PC-9 (cell line): ENCODE data around the gene MSLN. TPM values are rescaled to one million over a fixed set of nuclear protein-coding genes. Genes with fewer than 3 reads are reported as not detected.

Source experiments
- BruUV-seq: library from RNA; stranded (reverse); fragments of 400-500 nt; replicated peaks from 2 replicates; lab custom pipeline; 2021; lab: Mats Ljungman, UMichigan
- CTCF ChIA-PET: fragments of 300-600 bp; sonication (Branson Sonifier 250); formaldehyde crosslinking; loops from one replicate; lab custom pipeline; 2022; ENCODE audit warnings: antibody characterized with exemption; lab: Charles Lee
- POLR2A ChIA-PET: fragments of 300-600 bp; sonication (Branson Sonifier 250); formaldehyde crosslinking; loops from one replicate; lab custom pipeline; 2022; ENCODE audit warnings: antibody characterized with exemption; ENCODE audit not compliant: unreplicated experiment; lab: Charles Lee
- DNase-seq, 2 experiments: peaks; one replicate each; pipeline versions ENCODE4 v3.0.0 to v3.0.0-alpha.2; 2015 to 2022; ENCODE audit warnings: mixed read lengths in 1 of 2
- H2AFZ ChIP-seq: fragments of 200-600 bp; sonication (generic); 2 replicates; pipeline ENCODE4 v1.8.1; 2017; ENCODE audit warnings: antibody characterized with exemption
- H3F3A ChIP-seq: fragments of 200-600 bp; sonication (generic); 2 replicates; pipeline ENCODE4 v1.8.1; 2017; ENCODE audit warnings: antibody characterized with exemption, mild to moderate bottlenecking, low read depth; ENCODE audit not compliant: insufficient read depth
- H3K27ac ChIP-seq: fragments of 200-600 bp; sonication (generic); 2 replicates; pipeline ENCODE4 v1.6.1; 2016; ENCODE audit warnings: mixed run types
- H3K27me3 ChIP-seq: fragments of 200-600 bp; sonication (generic); 2 replicates; pipeline ENCODE4 v1.6.1; 2016; ENCODE audit warnings: low read depth, mixed run types; ENCODE audit not compliant: insufficient read depth
- H3K36me3 ChIP-seq: fragments of 200-600 bp; sonication (generic); 2 replicates; pipeline ENCODE4 v1.6.1; 2016; ENCODE audit warnings: low read depth, mixed run types
- H3K4me1 ChIP-seq: fragments of 200-600 bp; sonication (generic); replicated peaks from 2 replicates; pipeline ENCODE4 v1.6.1; 2016; ENCODE audit warnings: mixed run types; ENCODE audit not compliant: insufficient read depth
- H3K4me2 ChIP-seq: fragments of 200-600 bp; sonication (generic); 2 replicates; pipeline ENCODE4 v1.6.1; 2017; ENCODE audit warnings: mixed run types
- H3K4me3 ChIP-seq: fragments of 200-600 bp; sonication (generic); 2 replicates; pipeline ENCODE4 v1.6.1; 2016; ENCODE audit warnings: mixed run types
- H3K79me2 ChIP-seq: fragments of 200-600 bp; sonication (generic); 2 replicates; pipeline ENCODE4 v1.6.1; 2017; ENCODE audit warnings: low read depth, mixed run types
- H3K9me2 ChIP-seq: fragments of 200-600 bp; sonication (generic); 2 replicates; pipeline ENCODE4 v1.8.1; 2017; ENCODE audit warnings: mild to moderate bottlenecking; ENCODE audit not compliant: insufficient read depth
- H3K9me3 ChIP-seq: fragments of 200-600 bp; sonication (generic); 2 replicates; pipeline ENCODE4 v1.8.1; 2016; ENCODE audit warnings: low read depth; ENCODE audit not compliant: insufficient read depth
- H4K20me1 ChIP-seq: fragments of 200-600 bp; sonication (generic); 2 replicates; pipeline ENCODE4 v1.8.1; 2017; ENCODE audit not compliant: insufficient read depth
- EZH2 ChIP-seq: fragments of 200-600 bp; sonication (generic); IDR thresholded peaks from 2 replicates; pipeline ENCODE4 v1.8.0; 2017; ENCODE audit warnings: antibody characterized with exemption, low read depth
- intact Hi-C: fragments of 100-400 bp; cut with micrococcal nuclease; formaldehyde crosslinking; loops from one replicate; pipeline ENCODE4 v1.10.0; 2022; ENCODE audit not compliant: unreplicated experiment
- total RNA-seq: library from RNA; stranded (reverse); gene quantifications from 2 replicates; pipeline ENCODE4 v1.2.3, GENCODE V29; 2021
- TF ChIP-seq, protein P1 (sequence below): fragments of 200-600 bp; sonication (generic); conservative IDR thresholded peaks from 2 replicates; pipeline ENCODE4 v1.6.1; 2017; ENCODE audit warnings: mixed run types, antibody characterized with exemption, mild to moderate bottlenecking, moderate library complexity

MSLN gene
- total RNA-seq, 1 experiment from 2014 or later, result 59.9 TPM

DNA sequence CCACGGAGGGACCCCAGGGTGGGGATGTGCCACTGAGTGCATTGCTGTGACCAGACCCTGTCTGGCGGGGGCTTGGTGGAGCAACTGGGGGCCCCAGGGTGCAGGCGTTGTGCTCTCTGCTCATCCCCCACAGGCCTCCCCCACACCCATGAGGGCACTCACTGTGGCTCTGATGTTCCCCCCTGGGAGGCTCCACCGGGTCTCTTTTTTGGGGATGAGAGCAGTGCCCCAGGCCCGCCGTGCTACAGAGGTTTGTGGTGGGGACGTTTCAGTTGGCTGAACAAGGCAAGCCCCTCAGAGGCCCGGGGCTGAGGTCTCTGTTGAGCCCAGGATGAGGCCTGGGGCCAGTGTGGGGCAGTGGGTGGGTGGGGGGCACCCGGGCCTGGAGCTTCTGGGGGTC is 36.8 kb upstream of the MSLN start:
- intact Hi-C loops, result no loop called here
- no peaks in the 10 kb centered on the region for H3K9me3 ChIP-seq
- peak in 1 of 2 experiments; percentile 21 for DNase-seq
- no peak overlapping the region for H3K4me2 ChIP-seq
- H4K20me1 ChIP-seq, result peaks cover 10% of the 10 kb centered on the region; the same call in 1 of the 2 replicates
- no peak overlapping the region for H3K4me3 ChIP-seq
- H3K36me3 ChIP-seq, result no peaks in the 10 kb centered on the region
- H3F3A ChIP-seq, result peaks cover 40% of the 10 kb centered on the region
- ChIA-PET POLR2A (interaction anchor here (0.7 kb wide), 1 partner anchor 59 kb away, joined by 3 read pairs; no protein-coding TSS in a partner anchor), CTCF (interaction anchor here (0.7 kb wide), 1 partner anchor 11 kb away, joined by 3 read pairs; no protein-coding TSS in a partner anchor)
- BruUV-seq, result no TSS peak
- H3K27me3 ChIP-seq, result no peaks in the 10 kb centered on the region
- peaks cover 4% of the 10 kb centered on the region; the same call in 1 of the 2 replicates for H3K79me2 ChIP-seq
- H3K4me1 ChIP-seq, result peaks cover 21% of the 10 kb centered on the region
- H3K9me2 ChIP-seq, result no peaks in the 10 kb centered on the region
- H2AFZ ChIP-seq, result no peak overlapping the region
- H3K27ac ChIP-seq, result no peak overlapping the region
- no peak for TF ChIP-seq EZH2
- TF ChIP-seq, protein P1, sequence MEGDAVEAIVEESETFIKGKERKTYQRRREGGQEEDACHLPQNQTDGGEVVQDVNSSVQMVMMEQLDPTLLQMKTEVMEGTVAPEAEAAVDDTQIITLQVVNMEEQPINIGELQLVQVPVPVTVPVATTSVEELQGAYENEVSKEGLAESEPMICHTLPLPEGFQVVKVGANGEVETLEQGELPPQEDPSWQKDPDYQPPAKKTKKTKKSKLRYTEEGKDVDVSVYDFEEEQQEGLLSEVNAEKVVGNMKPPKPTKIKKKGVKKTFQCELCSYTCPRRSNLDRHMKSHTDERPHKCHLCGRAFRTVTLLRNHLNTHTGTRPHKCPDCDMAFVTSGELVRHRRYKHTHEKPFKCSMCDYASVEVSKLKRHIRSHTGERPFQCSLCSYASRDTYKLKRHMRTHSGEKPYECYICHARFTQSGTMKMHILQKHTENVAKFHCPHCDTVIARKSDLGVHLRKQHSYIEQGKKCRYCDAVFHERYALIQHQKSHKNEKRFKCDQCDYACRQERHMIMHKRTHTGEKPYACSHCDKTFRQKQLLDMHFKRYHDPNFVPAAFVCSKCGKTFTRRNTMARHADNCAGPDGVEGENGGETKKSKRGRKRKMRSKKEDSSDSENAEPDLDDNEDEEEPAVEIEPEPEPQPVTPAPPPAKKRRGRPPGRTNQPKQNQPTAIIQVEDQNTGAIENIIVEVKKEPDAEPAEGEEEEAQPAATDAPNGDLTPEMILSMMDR, result no peak

DNA sequence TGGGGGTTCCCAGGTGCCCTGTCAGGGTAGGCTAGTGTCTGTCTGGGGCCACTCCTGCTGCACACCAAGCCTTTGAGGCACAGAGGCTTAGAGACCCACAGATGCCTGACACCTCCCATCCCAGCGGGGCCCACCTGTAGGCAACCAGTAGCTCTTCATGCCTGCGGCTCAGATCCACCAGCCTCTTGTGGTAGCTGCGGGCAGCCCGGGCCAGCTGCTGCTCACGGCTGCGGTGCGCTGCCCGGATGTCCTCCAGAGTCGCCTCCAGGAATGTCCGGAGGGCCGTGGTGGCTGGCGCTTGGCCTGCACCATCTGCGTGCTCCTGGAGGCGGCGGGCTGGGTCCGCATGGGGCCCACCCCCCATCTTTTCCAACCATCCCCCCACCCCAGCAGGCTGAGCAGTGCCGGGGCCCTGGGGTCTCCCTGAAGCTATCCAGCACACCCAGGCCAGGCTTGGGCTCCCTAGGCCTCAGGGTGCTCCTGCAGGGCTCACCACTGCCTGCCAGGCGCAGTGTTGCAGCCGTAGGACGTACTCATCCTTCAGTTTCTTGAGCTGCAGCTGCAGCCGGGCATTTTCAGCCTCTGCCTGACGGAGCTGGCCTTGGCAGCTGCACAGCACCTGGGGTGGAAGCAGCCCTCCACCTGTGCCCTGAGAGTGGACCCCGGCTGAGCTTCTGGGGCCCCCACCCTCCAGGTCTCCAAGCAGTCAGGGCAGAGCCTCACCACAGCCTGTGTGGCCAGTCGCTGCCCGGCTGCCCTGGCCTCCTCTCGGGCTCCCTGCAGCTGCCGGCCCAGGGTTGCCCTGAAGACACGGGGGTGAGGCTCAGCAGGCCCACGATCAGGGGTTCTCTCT is 36.1 kb upstream of the MSLN start:
- TF ChIP-seq, protein P1, result no peak
- no peak for TF ChIP-seq EZH2
- H3K27me3 ChIP-seq, result no peaks in the 10 kb centered on the region
- H3K36me3 ChIP-seq, result no peaks in the 10 kb centered on the region
- POLR2A ChIA-PET, result interaction anchor here (1.4 kb wide), 1 partner anchor 29 kb away, joined by 6 read pairs; no protein-coding TSS in a partner anchor
- H3F3A ChIP-seq, result peaks cover 33% of the 10 kb centered on the region
- no peak overlapping the region for H2AFZ ChIP-seq
- peaks cover 4% of the 10 kb centered on the region; the same call in 1 of the 2 replicates for H3K79me2 ChIP-seq
- H3K4me1 ChIP-seq, result peaks cover 14% of the 10 kb centered on the region
- CTCF ChIA-PET, result interaction anchor here (0.7 kb wide), 1 partner anchor 12 kb away, joined by 3 read pairs; no protein-coding TSS in a partner anchor
- intact Hi-C loops, result no loop called here
- no peak overlapping the region for H3K4me3 ChIP-seq
- peak in 1 of 2 experiments; percentile 32 for DNase-seq
- H3K4me2 ChIP-seq, result no peak overlapping the region
- no peaks in the 10 kb centered on the region for H3K9me2 ChIP-seq
- no peak overlapping the region for H3K27ac ChIP-seq
- no peaks in the 10 kb centered on the region for H3K9me3 ChIP-seq
- peaks cover 4% of the 10 kb centered on the region; the same call in 1 of the 2 replicates for H4K20me1 ChIP-seq
- BruUV-seq, result TSS peak; percentile 1

DNA sequence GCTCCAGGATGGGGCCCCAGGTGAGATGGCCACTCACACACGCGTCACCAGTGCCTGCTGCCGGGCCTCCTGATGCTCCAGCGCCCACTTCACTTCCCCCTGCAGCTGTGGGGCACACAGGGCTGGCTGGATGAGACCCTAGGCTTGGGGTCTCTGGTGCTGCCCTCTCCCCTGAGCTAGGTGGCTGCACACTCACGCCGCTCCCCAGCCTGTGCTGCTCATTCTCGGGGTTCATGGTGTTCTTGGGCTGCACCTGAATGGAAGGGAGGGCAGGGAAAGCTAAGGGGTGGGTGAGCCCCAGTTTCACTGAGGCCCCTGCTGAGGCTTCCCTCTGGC is 35.5 kb upstream of the MSLN start:
- Histone ChIP-seq H3K4me3 (no peak overlapping the region), H3K9me3 (no peaks in the 10 kb centered on the region), H3K4me2 (no peak overlapping the region), H2AFZ (no peak overlapping the region), H3K79me2 (peaks cover 4% of the 10 kb centered on the region; the same call in 1 of the 2 replicates), H3K27me3 (no peaks in the 10 kb centered on the region), H3F3A (peaks cover 34% of the 10 kb centered on the region), H4K20me1 (peaks cover 4% of the 10 kb centered on the region; the same call in 1 of the 2 replicates), H3K27ac (no peak overlapping the region), H3K4me1 (peaks cover 8% of the 10 kb centered on the region), H3K36me3 (no peaks in the 10 kb centered on the region), H3K9me2 (no peaks in the 10 kb centered on the region)
- POLR2A ChIA-PET, result interaction anchor here (1.4 kb wide), 1 partner anchor 29 kb away, joined by 6 read pairs; no protein-coding TSS in a partner anchor
- no peak for TF ChIP-seq EZH2
- TF ChIP-seq, protein P1, result no peak
- DNase-seq, result peak in 1 of 2 experiments; percentile 24
- intact Hi-C loops, result no loop called here
- BruUV-seq, result no TSS peak
- CTCF ChIA-PET, result no interaction called here
